KMS-11 (cell line): ENCODE measurements around the gene RAB26.

Source experiments
- H2AFZ ChIP-seq: fragments of 200-600 bp; sonication (generic); 2 replicates; pipeline ENCODE4 v1.6.1; 2016; ENCODE audit warnings: antibody characterized with exemption, mixed run types, low read depth
- H3K27ac ChIP-seq: fragments of 200-600 bp; sonication (generic); 2 replicates; pipeline ENCODE4 v1.6.1; 2016; ENCODE audit warnings: mild to moderate bottlenecking, mixed run types
- H3K27me3 ChIP-seq: fragments of 200-600 bp; sonication (generic); 2 replicates; pipeline ENCODE4 v1.6.1; 2017; ENCODE audit warnings: mild to moderate bottlenecking, low read depth, mixed run types, moderate library complexity; ENCODE audit not compliant: insufficient read depth
- H3K36me3 ChIP-seq: fragments of 200-600 bp; sonication (generic); 2 replicates; pipeline ENCODE4 v1.6.1; 2017; ENCODE audit warnings: mild to moderate bottlenecking, mixed run types; ENCODE audit not compliant: insufficient read depth
- H3K4me1 ChIP-seq: fragments of 200-600 bp; sonication (generic); 2 replicates; pipeline ENCODE4 v1.6.1; 2016; ENCODE audit warnings: mild to moderate bottlenecking, low read depth, mixed run types; ENCODE audit not compliant: poor library complexity, severe bottlenecking
- H3K4me2 ChIP-seq: fragments of 200-600 bp; sonication (generic); 2 replicates; pipeline ENCODE4 v1.7.0; 2016; ENCODE audit warnings: mild to moderate bottlenecking, mixed run types
- H3K4me3 ChIP-seq: fragments of 200-600 bp; sonication (generic); IDR thresholded peaks from 2 replicates; pipeline ENCODE4 v1.6.1; 2017; ENCODE audit warnings: low read depth, low read length, mixed read lengths; ENCODE audit not compliant: insufficient read depth
- H3K79me2 ChIP-seq: fragments of 200-600 bp; sonication (generic); 2 replicates; pipeline ENCODE4 v1.6.1; 2016; ENCODE audit warnings: low read depth, mixed run types; ENCODE audit not compliant: insufficient read depth
- H3K9ac ChIP-seq: fragments of 200-600 bp; sonication (generic); 2 replicates; pipeline ENCODE4 v1.6.1; 2016; ENCODE audit warnings: mild to moderate bottlenecking, mixed run types
- H4K20me1 ChIP-seq: fragments of 200-600 bp; sonication (generic); 2 replicates; pipeline ENCODE4 v1.6.1; 2016; ENCODE audit warnings: mild to moderate bottlenecking, mixed run types; ENCODE audit not compliant: insufficient read depth
- CTCF ChIP-seq: fragments of 200-600 bp; sonication (generic); conservative IDR thresholded peaks from 2 replicates; pipeline ENCODE4 v1.6.1; 2017; ENCODE audit warnings: low read depth, mild to moderate bottlenecking, antibody characterized with exemption, low read length, moderate library complexity, mixed read lengths

RAB26 gene

GRCh38 chr16:2148714-2149629 lies 547 bp downstream of the RAB26 start:
- no peak for TF ChIP-seq CTCF
- H4K20me1 ChIP-seq = peaks cover 30% of the 10 kb centered on the region
- H3K4me3 ChIP-seq = no peak overlapping the region
- peak overlapping the region; percentile 41; the same call in 1 of the 2 replicates for H3K9ac ChIP-seq
- peak overlapping the region; percentile 49 for H2AFZ ChIP-seq
- peaks cover 13% of the 10 kb centered on the region for H3K79me2 ChIP-seq
- peak overlapping the region; percentile 87 for H3K4me2 ChIP-seq
- no peaks in the 10 kb centered on the region for H3K27me3 ChIP-seq
- no peak overlapping the region for H3K27ac ChIP-seq
- peaks cover 53% of the 10 kb centered on the region for H3K4me1 ChIP-seq
- peaks cover 4% of the 10 kb centered on the region; the same call in 1 of the 2 replicates for H3K36me3 ChIP-seq

GRCh38 chr16:2149630-2150417 lies 1.4 kb downstream of the RAB26 start:
- Histone ChIP-seq H3K9ac (peak overlapping the region; percentile 6; the same call in 1 of the 2 replicates), H3K4me1 (peaks cover 53% of the 10 kb centered on the region), H3K79me2 (peaks cover 21% of the 10 kb centered on the region), H3K36me3 (peaks cover 7% of the 10 kb centered on the region; the same call in 1 of the 2 replicates), H3K27me3 (no peaks in the 10 kb centered on the region), H3K4me2 (peak overlapping the region; percentile 87), H3K4me3 (no peak overlapping the region), H2AFZ (no peak overlapping the region), H3K27ac (no peak overlapping the region), H4K20me1 (peaks cover 33% of the 10 kb centered on the region)
- no peak for TF ChIP-seq CTCF

- H3K9ac ChIP-seq = peak overlapping the region; percentile 6; the same call in 1 of the 2 replicates
- no peak overlapping the region for H3K4me3 ChIP-seq
- H3K79me2 ChIP-seq = peaks cover 25% of the 10 kb centered on the region
- peaks cover 33% of the 10 kb centered on the region for H4K20me1 ChIP-seq
- peaks cover 53% of the 10 kb centered on the region for H3K4me1 ChIP-seq
- no peak overlapping the region for H2AFZ ChIP-seq
- TF ChIP-seq CTCF = no peak
- H3K27ac ChIP-seq = peak overlapping the region; percentile 3; the same call in 1 of the 2 replicates
- H3K27me3 ChIP-seq = no peaks in the 10 kb centered on the region
- H3K4me2 ChIP-seq = peak overlapping the region; percentile 98
- H3K36me3 ChIP-seq = peaks cover 7% of the 10 kb centered on the region; the same call in 1 of the 2 replicates
These were observed 2.2 kb downstream of the RAB26 start for GRCh38 chr16:2150418-2151187.
